Measurements from ENCODE around the gene CTR9.

DNA sequence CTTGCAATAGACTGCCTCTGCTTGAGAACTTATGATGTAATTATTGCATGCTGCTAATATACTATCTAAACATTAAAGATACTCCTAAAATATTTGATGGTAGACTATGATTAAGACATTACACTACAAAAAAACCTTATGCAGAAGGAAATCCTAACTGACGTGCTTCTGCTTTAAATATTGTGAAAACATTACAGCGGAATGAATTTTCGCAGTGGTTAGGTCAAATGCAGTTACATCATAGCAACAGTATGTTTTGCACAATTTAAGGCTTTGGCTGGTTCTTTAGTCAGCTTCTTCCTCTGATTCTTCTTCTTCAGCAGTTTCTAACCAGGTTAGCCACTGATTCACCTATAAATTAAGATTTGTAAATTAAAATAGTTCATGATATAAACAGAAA is 46.5 kb downstream of the CTR9 start:
- TF ChIP-seq YY1 (IDR thresholded peaks at IDR 0.05; ENCODE audit: insufficient read depth, insufficient read length) (no peak), ZNF274 (IDR thresholded peaks at IDR 0.05; ENCODE audit: low read depth, low read length) (no peak), SUZ12 (IDR thresholded peaks at IDR 0.05; ENCODE audit: extremely low read depth, insufficient read depth, insufficient read length) (no peak)
